Activated naive CD4-positive, alpha-beta T cell treated with Interleukin-2 at 50 U/mL for 16 hours (primary cell): ENCODE measurements around the gene NCK2.

Experiments
- DNase-seq: peaks from one replicate; pipeline ENCODE4 v3.0.0-alpha.2; 2020

NCK2 gene

DNA sequence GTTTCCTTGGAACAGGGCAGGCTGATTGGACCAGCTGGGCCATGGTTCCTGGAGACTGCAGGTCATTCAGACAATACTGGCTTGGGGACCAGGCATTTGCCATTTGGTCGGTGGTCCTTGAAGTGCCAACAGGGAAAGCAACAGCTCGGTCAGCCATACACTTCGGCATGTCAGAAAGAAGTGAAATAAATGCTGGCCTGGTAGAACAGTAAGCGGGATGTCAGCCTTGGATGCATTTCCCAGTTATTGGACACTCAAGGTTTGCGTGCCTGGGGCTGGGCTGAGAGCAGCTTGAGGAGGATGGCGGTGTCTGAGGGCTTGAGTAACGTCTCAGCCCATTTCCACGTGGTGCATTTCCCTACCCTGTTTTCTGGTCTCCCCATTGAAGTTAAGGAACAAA is 75.4 kb downstream of the NCK2 start:
- no peak for DNase-seq

DNA sequence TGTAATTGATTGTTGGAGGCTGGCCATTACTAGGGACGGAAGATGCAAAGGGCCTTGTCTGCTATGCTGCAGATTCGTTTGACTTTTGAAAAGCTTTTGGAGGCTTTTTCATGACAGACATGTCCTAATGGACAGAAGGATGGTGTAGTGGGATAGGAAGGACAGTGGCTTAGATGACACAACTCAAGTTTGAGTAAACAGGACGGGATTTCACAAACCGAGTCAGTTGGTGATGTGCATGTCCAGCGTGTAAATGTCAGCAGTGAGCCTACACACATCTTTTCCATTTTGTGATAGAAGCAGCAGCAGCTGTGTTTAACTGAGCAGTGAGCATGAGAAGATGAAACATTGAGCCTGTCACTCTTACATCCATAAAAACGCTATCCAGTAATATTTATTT is 76.0 kb downstream of the NCK2 start:
- DNase-seq = no peak

DNA sequence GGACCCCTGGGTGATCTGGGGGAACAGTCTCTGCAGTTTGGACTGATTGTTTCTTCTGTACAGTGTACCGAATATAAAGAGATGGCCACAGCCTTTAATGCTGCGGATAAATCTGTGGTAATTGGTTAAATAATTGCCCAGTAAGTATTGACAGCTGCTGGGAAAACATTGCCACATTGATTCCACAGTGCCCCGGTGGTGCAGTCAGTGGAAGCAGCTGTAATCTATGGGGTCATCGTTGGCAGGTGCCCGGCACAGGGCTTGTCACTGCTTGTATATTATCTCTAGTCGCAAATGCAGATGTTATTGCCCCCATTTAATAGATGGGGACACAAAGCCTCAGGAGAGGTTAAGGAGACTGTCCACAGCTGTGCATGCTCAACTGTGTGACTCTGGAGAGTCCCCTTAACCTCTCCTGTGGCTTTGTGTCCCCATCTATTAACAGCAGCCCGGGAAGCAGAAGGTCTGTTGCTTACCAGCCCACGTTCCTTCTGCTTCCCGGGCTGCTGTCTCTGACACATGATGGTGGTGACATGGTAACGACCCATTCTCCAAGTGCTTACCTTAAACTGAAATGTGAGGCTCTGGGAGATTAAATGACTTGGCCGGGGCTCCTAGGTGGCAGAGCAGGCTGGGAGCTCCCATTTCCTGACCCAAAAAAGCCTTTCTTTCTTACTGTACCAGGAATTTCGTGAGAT is 76.9 kb downstream of the NCK2 start:
- DNase-seq = no peak

DNA sequence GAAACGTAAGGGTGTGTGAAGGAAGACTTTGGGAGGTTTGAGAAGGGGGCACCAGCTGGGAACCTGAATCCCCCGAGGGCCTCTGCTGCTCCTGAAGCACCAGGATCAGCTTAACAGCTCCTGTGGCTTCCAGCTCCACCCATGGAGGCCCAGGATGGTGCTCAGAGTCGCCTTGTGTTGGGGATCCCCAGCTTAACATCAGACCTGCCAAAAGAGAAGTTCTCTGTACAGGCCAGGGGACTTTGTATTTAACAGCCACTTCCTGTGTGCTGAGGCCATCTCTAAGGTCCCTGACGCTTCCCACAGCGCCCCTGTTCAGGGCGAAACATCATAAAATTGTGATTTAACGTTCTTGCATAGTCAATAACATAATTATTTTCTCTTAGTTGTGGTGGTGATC is 77.5 kb downstream of the NCK2 start:
- no peak for DNase-seq

DNA sequence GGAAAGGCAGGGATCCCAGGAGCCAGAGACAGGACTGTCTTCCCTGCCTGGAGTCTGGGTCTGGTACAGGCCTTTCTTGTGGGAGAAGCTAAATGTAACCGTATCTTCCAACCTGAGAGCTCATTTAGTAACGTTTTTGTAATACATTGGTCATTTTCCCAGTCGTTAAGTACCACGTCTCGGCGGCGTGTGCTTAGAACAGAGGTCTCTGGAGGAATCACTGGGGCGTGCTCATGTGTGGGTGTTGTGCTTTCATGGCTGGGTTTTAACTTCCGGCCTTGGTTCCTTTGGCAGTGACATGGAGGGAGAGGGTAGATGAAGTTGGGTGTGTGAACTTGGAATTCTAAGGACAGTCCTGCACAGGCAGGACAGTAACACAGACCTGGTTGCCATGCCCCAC is 79.7 kb downstream of the NCK2 start:
- DNase-seq = no peak

DNA sequence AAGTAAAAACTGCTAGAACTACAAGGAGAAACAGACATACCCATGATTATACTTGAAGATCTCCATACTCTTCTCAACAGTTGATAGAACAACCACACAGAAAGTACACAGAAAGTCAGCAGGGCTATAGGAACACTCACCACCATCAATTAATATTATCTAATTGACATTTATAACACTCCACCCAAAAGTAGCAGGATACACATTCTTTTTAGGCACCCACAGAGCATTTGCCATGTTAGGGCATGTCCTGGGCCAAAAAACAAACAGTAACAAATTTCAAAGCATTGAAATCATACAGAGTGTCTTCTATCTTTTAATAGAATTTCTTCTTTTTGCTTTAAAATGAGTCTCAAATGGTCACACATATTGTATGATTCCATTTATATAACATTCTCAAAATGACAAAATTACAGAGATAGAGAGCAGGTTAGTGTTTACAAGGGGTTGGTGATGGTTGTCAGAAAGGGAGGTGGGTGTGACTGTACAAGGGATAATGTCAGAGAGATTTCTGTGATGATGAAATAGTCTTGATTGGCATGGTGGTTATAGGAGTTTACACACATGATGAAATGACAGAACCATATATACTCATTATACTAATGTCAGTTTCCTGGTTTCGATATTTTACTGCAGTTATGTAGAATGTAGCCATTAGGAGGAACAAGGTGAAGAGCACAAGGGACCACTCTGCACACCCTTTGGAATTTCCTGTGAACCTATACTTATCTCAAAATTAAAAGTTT is 82.8 kb downstream of the NCK2 start:
- DNase-seq = no peak

DNA sequence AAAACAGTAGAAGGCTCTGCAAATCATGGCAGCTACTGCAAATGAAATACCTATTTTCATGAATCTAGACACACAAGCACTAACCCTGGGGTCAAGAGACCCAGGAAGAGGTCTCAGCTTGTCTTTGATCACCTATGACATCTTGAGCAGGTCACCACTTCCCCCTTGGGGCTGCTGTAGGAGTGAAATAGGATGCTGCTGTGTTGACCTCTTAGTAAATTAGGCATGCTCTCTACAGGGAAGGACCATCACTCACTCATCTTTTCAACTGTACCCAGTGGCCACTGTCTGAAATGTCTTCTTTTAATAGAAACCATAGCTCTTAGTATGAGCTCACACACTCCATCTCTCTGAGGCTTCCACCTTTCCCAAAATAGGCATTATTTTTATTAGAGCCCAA is 83.8 kb downstream of the NCK2 start:
- no peak for DNase-seq

DNA sequence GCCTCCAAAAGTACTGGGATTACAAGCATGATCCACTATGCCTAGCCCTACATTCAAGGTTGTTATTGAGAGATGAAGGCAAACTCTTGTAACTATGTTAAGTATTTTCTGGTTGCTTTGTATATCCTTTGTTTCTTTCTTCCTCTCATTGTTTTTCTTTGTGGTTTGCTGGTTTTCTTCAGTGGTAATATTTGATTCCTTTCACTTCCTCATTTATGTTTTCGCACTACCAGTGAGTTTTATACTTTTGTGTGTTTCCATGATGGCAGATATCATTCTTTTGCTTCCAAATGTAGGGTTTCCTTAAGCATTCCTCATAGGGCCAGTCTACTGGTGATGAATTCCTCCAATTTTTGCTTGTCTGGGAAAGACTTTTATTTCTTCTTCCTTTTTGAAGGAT is 90.2 kb downstream of the NCK2 start:
- DNase-seq = no peak

DNA sequence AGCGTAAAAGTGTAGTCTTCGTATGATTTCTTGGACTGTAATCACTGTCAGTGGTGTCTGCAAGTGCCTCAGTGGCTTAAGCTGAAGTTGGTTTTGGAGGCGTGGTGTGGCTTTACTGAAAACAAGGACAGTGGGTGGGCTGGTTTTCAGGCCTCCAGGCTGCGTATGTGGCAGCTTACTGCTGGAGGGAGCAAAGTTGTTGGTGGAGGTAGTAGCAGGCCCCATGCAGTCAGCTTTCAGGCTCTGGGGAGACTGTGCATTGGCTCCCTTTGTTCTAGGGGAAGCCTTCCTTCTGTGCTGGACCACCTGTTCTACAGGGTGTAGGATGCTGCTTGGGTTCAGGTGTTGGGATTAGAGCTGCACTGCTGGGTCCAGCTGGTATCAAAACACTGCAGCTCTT is 91.6 kb downstream of the NCK2 start:
- no peak for DNase-seq

DNA sequence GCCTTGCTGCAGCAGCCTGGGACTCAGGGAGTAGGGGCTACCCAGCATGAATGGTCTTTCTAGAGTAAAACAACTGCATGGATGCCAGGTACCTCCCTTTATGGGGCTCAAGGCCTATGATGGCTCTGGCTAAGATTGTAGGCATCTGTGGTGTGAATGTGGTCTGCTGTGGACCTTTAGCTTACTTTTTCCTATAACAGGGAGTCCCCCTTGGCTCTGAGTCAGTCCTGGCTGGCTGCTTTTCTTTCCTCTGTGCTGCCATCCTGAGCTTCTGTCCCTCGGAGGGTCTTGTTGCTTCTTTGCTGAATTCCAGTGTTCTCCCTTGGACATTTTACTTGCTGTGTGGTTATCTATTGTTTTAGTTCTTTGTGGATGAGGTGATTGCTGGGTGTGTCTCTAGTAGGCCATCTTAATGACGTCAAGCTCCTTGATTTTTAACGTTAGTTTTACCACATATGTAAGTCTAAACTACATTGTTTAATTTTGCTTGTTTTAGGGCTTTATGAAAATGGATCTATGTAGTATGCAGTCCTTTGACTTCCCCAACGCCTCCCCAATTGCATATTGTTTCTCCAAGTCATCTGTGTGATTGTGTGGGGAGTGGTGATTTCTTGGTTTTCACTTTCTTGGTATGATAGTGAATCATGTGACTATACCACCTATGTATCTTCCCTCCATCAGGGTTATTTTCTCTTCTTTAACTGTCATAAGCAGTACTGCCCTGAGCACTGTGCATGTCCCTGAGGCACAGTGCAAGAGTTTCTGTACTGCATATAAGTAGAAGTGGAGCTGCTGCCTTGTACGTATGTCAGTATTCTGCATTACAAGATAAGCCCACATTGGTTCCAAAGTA is 92.4 kb downstream of the NCK2 start:
- peak; percentile 28 for DNase-seq

DNA sequence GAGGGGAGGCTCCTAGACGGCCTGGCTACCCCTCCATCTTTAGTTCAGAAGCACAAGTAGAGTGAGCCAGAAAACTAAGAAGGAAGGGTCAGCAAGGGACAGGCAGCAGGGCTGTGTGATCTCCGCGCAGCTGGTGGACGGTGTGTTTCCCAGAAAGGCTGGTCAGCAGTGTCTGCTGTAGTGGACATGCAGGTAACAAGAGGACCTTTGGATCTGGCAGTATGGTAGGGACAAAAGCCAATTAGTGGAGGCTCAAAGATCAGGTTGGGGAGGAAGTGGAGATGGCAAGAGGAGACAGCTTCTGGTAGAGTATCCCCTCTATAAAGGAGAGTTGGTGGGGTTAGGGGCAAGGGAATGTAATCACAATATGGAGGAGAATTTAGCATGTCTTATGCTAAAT is 95.1 kb downstream of the NCK2 start:
- no peak for DNase-seq

DNA sequence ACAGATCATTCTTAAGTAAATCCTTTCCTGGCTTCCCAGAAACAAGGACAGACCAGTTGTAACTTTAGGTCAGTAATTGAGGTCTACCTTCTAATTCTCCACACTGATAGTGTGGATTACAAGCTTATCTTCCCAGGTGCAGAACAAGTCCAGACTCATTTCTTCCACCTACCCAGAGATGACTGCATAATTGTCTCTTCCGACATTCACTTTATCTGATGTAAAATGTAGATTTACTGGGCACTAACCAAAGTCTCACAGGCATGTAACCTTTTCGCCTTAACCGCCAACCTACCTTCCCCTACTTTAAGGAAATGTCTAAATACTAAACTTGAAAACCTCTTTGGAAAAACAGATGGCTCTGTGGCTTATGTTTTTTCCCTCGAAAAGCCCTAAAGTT is 96.2 kb downstream of the NCK2 start:
- no peak for DNase-seq

DNA sequence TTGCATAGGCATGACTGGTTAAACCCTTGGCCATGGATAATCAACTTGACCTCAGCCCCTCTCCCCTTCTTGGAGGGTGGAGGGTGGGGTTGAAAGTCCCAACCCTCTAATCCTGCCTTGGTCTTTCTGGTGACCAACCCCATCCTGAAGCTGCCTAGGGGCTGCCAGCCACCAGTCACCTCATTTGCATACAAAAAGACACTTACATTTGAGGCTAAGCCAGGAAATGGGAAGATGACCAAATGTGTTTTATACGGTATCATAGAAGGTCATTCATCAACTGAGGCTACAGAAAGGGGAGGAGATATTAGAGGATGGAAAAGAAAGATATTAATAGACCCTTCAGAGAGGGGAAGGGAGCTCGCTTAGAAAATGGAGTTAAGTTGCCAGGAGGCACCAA is 96.8 kb downstream of the NCK2 start:
- DNase-seq = no peak

DNA sequence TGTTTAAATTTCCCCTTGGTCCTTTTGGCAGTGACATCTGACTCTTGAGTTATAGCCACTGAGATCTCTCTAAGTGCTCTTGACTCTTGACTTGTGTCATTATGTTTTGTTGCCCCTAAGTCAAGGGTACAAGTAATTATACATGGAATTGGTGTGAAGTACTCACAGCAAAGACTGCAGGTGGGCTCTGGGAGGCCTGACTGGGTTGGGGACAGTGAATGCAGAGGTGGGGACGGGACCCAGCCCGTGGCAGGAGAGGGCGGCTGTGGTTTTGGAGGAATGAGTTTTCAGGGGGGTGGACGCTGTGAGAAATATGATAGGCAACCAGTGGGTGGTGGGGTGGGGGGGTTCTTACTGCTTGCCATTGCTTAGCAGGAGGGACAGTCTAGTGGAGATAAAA is 97.8 kb downstream of the NCK2 start:
- no peak for DNase-seq

DNA sequence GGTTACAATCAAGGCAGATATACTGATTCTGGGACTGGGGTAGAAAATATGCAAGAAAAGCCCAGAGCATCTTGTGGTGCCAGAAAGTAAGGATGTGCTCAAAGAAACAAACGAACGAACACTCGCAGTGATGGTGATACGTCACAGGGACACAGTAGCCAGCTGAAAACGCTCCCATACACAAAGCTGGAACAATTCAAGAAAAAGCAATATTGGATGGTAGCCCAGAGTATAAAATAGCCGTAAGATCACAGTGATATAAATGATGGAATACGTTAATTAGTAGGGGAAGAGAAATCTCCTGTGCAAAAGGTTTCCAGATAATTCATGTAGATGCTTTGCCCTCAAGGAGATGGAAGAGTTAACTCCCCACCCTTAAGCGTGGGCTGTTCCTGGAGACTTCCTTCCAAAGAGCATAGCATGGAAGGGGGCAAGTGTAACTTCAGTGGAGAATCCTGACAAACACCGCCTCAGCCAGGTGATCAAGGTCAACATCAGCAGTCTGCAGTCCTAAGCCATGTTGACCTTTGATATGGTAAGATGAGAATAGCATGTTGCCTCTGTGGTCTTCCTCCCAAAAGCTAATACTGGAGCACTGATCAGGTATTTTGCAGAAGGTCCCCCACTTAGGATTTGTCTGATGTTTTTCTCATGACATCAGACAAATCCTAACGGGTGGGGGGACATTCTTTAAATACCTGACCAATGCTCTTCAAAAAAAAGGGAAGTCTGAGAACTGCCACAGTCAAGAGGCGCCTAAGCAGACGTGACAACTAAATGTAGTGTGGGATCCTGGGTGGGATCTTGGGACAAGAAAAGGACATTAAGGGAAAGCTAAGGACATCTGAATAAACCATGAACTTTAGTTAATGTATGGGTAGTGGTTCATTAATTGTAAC is 99.0 kb downstream of the NCK2 start:
- DNase-seq = no peak

DNA sequence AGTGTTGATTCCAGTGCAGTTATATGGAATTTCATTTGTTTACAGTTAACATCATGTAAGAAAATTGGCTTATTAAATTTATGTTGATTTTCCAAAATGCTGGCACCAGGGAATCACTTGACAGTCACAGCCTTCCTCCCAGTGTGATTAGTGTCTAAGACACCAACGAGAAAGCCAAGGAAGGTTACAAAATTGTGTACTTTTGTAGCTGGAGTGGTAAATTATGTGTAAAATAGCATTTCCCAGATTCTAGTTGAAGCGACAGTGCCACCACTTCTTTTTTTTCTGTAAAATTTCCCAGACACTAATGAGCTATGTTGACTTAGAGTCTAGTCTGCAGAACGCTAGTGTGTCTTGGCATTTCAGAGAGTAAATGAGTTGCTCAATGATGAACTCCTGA is 101.3 kb downstream of the NCK2 start:
- no peak for DNase-seq

DNA sequence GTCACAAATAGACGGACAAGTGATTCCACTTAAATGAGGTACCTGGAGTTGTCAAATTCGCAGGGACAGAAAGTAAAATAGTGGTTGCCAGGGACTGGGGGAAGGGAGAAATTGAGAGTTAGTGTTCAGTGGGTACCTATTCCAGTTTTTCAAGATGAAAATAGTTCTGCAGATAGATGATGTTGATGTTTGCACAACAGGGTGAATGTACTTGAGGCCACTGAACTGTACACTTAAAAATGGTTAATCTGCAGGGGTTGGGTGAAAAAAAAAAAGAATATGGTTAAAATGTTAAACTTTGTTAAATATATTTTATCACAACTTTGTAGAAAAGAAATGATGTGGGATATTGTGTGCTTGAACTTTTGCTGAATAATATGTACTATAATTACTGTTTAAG is 102.3 kb downstream of the NCK2 start:
- no peak for DNase-seq

DNA sequence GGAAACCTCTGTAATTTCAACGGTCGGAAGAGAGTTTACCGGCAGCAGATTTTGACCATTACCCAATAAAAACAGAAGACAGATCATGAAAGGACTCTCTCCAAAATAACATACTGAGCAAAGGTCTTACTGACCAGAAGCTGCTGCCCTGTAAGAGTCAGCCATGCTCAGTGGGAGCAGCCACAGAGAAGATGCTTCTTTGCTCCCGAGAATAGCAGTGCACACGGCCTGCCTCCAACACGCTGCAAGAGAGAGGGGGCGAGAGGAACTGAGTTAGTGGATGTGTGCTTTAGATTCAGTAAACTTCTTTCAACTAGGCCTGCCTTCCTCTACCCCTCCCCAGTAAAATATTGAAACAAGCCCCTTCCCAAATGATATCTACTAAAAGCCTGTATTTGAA is 103.7 kb downstream of the NCK2 start:
- DNase-seq = no peak

DNA sequence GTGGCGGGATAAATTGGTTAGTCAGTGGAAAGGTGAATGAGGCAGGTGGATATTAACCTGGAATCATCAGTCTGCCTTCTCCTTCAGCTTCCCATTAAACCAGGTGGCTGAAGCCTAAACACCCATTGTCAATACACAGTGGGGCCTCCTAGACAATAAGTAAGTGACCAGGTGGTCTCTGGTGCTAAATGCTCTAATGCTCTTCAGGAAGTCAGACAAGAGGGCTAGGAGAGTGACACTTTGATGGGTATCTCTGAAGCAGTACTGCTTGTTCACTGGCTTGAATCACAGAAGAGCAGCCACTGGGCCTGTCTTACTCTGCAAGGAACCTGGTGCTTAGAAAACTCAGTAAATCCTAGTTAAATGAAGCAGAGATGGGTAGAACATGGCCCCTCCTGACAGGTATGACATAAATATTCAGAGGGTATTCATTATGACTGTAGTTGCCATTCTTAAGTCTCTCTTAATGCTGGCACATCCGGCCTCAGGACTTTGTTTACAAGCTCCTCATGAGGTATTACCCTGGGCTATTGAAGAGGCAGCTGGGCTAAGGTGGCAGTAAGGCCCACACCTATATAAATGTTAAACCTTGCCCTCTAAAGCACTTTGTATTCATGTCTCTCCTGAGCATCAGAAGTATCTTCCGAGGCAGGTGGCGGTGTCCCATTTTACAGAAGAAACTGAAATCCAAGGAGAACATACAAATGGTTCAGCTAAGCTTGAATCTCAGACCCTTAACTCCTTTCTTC is 104.9 kb downstream of the NCK2 start:
- no peak for DNase-seq

DNA sequence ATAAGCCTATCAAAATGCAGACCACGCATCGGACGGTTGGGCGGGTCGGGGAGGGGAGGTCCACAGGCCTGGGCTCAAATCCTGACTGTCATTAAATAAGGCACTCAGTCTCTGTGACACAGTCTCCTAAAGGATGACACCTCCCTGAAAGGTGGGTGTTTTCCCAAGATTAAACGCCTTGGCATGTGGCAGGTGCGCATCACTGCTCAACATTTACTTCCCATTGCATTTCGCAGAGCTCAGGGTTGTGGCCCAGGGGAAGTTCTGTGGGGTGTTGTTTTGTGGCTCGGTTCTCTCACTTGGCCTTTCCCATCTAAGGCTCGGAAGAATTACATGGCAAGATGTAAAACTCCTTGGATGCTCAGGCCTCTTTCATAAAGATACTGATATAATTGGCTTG is 107.4 kb downstream of the NCK2 start:
- no peak for DNase-seq

DNA sequence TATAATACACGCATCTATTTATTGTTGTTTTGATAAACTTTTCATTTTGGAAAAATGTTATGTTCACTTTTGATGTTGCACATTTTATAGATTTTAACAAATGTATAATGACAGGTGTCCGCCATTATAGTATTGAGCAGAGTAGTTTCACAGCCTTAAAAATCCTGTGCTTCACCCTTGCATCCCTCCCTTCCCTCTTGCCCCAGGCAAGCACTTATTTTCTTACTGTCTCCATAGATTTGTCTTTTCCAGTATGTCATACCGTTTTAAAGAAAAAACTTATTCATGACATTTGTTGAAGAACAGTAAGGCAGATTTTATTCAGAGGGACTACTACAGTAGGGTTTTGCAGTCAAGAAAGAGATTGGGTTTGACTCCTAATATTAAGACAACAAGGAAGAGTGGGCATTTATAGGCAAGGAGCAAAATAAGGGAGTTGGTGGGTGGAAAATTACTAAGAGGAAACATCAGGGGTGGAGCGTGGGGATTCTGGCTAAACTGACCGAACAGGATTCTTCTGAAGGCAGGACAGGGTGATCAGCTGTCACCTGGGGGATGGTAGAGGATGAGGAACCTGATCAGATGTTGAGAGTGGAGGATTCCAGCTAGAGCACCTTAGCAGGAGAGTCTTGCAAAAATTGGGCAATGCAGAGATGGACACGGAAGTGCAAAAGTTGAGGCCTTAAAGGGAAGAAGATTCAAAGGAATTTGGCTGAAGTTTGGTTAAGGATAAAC is 108.8 kb downstream of the NCK2 start:
- no peak for DNase-seq
